Neutrophil (primary cell): ENCODE results near the gene SPRED2.

Experiments
- H3K27ac ChIP-seq: fragments of 200-600 bp; sonication (generic); 2 replicates; pipeline ENCODE4 v1.5.1; 2016; ENCODE audit warnings: mild to moderate bottlenecking, moderate library complexity
- H3K27me3 ChIP-seq: fragments of 200-600 bp; sonication (generic); 2 replicates; pipeline ENCODE4 v1.6.0; 2016; ENCODE audit warnings: mild to moderate bottlenecking
- H3K36me3 ChIP-seq: fragments of 200-600 bp; sonication (generic); 2 replicates; pipeline ENCODE4 v1.5.1; 2017
- H3K4me1 ChIP-seq, 2 experiments: fragments of 200-600 bp in 1 of 2; sonication (generic) in 1 of 2; 1 replicate in 1 of 2; 2 replicates in 1 of 2; pipeline versions ENCODE4 v1.5.1 to v1.6.1; 2013 to 2016; ENCODE audit warnings: low read depth in 1 of 2, low read length in 1 of 2, mild to moderate bottlenecking in 1 of 2, moderate library complexity in 1 of 2; ENCODE audit not compliant: control insufficient read depth in 1 of 2, insufficient read depth in 1 of 2
- H3K4me3 ChIP-seq, 2 experiments: fragments of 200-600 bp in 1 of 2; sonication (generic) in 1 of 2; 1 replicate in 1 of 2; 2 replicates in 1 of 2; pipeline ENCODE4 v1.5.1; 2013 to 2016; ENCODE audit warnings: low read depth in 1 of 2, low read length in 1 of 2, mild to moderate bottlenecking in 1 of 2, moderate library complexity in 1 of 2
- H3K9me3 ChIP-seq: fragments of 200-600 bp; sonication (generic); 2 replicates; pipeline ENCODE4 v1.5.1; 2016
- TF ChIP-seq, protein P1 (sequence below): fragments of 200-600 bp; sonication (generic); IDR thresholded peaks from 2 replicates; pipeline ENCODE4 v1.5.1; 2016; ENCODE audit warnings: antibody characterized with exemption

SPRED2 gene

DNA sequence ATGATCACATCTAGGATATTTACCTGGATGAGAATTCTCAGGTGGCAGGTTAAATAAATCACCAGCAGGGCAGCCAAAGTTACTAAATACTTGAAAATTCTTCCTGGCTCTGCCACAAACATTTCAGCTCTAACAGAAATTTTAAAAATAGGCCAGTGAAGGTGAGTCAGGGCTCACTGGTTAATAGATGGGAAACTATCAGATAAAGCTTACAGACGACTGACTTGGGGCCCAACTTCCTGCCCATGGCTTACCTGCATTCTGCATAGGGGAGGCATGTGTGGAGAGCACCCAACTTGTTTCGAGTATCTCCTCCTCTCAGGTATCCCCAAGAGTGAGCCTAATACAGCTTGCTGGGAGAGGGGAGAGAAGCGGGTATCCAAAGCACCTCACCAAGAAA is 57.8 kb downstream of the SPRED2 start:
- H3K4me3 ChIP-seq = no peak overlapping the region
- H3K27me3 ChIP-seq = no peaks in the 10 kb centered on the region
- peaks cover 0 to 4% of the 10 kb centered on the region in 2 experiments for H3K4me1 ChIP-seq
- no peaks in the 10 kb centered on the region for H3K9me3 ChIP-seq
- H3K27ac ChIP-seq = no peak overlapping the region
- TF ChIP-seq, protein P1, sequence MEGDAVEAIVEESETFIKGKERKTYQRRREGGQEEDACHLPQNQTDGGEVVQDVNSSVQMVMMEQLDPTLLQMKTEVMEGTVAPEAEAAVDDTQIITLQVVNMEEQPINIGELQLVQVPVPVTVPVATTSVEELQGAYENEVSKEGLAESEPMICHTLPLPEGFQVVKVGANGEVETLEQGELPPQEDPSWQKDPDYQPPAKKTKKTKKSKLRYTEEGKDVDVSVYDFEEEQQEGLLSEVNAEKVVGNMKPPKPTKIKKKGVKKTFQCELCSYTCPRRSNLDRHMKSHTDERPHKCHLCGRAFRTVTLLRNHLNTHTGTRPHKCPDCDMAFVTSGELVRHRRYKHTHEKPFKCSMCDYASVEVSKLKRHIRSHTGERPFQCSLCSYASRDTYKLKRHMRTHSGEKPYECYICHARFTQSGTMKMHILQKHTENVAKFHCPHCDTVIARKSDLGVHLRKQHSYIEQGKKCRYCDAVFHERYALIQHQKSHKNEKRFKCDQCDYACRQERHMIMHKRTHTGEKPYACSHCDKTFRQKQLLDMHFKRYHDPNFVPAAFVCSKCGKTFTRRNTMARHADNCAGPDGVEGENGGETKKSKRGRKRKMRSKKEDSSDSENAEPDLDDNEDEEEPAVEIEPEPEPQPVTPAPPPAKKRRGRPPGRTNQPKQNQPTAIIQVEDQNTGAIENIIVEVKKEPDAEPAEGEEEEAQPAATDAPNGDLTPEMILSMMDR = no peak
- H3K36me3 ChIP-seq = no peaks in the 10 kb centered on the region

DNA sequence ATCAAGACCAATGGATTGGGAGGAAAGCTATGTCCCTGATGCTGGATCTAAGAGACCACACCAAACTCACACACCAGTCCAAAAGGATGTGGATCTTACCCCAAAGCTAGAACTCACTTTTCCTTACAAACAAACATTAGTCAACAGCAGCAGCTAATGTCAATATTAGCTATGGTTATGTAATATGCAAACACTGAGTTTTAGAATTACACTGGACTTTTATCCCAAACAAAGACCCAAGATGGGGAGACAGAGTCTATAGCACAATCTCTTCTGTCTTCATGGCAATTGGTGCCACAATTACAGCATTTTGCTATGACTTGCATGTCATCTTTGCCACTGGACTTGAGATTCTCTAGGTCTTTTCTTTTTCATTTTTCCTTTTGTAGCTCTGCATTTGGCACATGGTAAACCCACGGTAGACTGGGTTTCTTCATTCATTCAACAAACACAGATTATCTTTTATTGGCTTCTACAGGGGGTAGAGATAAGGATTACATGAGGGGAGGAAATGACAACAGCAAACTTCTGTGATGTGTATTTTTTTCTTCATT is 59.0 kb downstream of the SPRED2 start:
- H3K27ac ChIP-seq = no peak overlapping the region
- peaks cover 0 to 4% of the 10 kb centered on the region in 2 experiments for H3K4me1 ChIP-seq
- no peak overlapping the region for H3K4me3 ChIP-seq
- H3K36me3 ChIP-seq = no peaks in the 10 kb centered on the region
- H3K27me3 ChIP-seq = no peaks in the 10 kb centered on the region
- TF ChIP-seq, protein P1 = no peak
- H3K9me3 ChIP-seq = no peaks in the 10 kb centered on the region

DNA sequence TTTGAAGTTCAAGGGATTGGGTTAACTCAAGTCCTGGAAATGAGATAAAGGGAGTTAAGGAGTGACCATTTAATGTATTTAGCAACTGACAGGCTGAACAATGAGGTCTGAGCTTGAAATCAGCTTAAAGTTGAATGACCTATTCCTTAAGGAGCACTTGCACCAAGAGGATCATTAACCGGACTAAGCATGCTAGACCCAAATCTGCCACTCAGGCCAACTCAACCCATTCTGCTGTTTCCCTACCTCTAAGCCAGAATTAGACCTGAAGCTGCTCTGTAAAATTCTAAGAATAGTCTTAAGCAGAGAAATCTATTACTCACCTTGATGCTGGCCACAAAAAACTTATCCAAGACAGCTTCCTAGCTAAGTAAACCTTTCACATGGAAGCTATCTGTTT is 59.8 kb downstream of the SPRED2 start:
- TF ChIP-seq, protein P1 = no peak
- peaks cover 0 to 1% of the 10 kb centered on the region in 2 experiments for H3K4me1 ChIP-seq
- H3K36me3 ChIP-seq = no peaks in the 10 kb centered on the region
- H3K27ac ChIP-seq = no peak overlapping the region
- no peaks in the 10 kb centered on the region for H3K9me3 ChIP-seq
- no peak overlapping the region for H3K4me3 ChIP-seq
- H3K27me3 ChIP-seq = no peaks in the 10 kb centered on the region

DNA sequence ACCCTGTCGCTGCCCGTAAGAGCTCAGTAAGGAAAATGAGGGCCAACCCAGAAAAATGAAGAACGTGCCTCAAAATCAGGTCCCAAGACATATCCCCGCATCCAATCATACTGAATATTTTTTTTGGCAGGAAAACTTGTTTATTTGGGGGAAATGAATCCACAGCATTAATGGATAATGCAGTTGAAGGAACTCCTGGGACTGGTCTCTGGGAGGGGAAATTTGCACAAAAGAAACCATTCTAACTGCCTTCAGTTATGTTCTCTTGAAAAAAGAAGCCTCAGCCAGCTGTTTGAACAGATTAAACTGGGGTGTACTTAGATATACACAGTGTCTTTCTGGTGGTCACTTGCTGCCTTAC is 61.3 kb downstream of the SPRED2 start:
- no peaks in the 10 kb centered on the region for H3K9me3 ChIP-seq
- no peaks in the 10 kb centered on the region for H3K27me3 ChIP-seq
- TF ChIP-seq, protein P1 = no peak
- peaks cover 0 to 4% of the 10 kb centered on the region in 2 experiments for H3K4me1 ChIP-seq
- no peaks in the 10 kb centered on the region for H3K36me3 ChIP-seq
- no peak overlapping the region for H3K27ac ChIP-seq
- no peak overlapping the region for H3K4me3 ChIP-seq

DNA sequence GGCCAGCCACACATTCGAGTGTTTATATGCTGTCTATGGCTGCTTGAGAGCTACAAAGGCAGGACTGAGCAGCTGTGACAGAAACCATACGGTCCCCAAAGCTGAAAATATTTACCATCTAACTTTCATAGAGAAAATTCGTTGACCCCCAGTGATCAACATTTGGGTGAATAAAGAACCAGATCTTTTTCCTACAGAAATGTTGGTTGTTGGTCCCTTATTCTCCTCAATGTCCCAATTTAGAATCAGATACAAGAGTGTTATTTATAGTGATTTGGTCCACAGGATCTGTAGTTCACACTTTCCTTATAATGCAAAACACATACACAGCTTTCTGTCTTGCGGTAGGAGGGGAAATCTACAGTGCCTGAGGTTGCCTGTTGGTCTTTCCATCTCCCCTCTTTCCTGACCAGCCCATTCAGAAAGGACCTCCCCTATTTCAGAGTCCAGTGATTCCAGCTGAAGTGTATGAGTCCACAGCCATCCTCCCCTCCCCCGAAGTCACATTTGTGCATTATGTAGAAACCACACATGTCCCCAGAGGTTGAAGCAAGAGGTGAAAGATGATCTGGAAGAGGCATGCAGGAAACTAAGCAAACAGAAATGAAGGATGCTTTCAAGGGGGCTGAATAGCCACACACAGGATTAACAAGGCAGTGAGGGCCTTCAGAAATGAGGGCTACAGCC is 61.9 kb downstream of the SPRED2 start:
- Histone ChIP-seq H3K9me3 (no peaks in the 10 kb centered on the region), H3K4me1 (peaks cover 0 to 4% of the 10 kb centered on the region in 2 experiments), H3K27me3 (no peaks in the 10 kb centered on the region), H3K27ac (no peak overlapping the region), H3K4me3 (no peak overlapping the region), H3K36me3 (no peaks in the 10 kb centered on the region)
- TF ChIP-seq, protein P1 = no peak
